Lung (tissue), 12 donors: Measurements from ENCODE around the gene SLC29A3. TPM values are rescaled to one million over a fixed set of nuclear protein-coding genes. Genes with fewer than 3 reads are reported as not detected.
A peak's percentile ranks its signal among the peaks of the same experiment; 100 is the strongest.

Experiments
- ATAC-seq: fragments of 200-7000 bp; cut with Tn5 transposase; one replicate; pipeline ENCODE4 v1.9.1; 2020; ENCODE audit warnings: moderate number of reproducible peaks; ENCODE audit not compliant: insufficient read depth, low FRiP score
- DNase-seq, 3 donors: peaks; one replicate each; pipeline ENCODE4 v3.0.0-alpha.2; 2013 to 2017
- H3K27ac ChIP-seq, 2 donors: one replicate each; pipeline ENCODE4 v1.5.1; 2013; ENCODE audit warnings: mild to moderate bottlenecking in 2 of 2, moderate library complexity in 2 of 2, control low read depth in 1 of 2, inconsistent platforms in 1 of 2, low read depth in 1 of 2, low read length in 1 of 2
- H3K27me3 ChIP-seq, 3 donors: one replicate each; pipeline ENCODE4 v1.5.1; 2013; ENCODE audit warnings: low read length in 2 of 3; ENCODE audit not compliant: control insufficient read depth in 3 of 3, insufficient read depth in 3 of 3
- H3K36me3 ChIP-seq, 4 donors: one replicate each; pipeline ENCODE4 v1.5.1; 2013; ENCODE audit warnings: low read length in 4 of 4, mild to moderate bottlenecking in 1 of 4, moderate library complexity in 1 of 4; ENCODE audit not compliant: control insufficient read depth in 4 of 4, insufficient read depth in 4 of 4
- H3K4me1 ChIP-seq, 5 donors: one replicate each; pipeline ENCODE4 v1.5.1; 2013; ENCODE audit warnings: low read length in 5 of 5, mild to moderate bottlenecking in 2 of 5, moderate library complexity in 1 of 5; ENCODE audit not compliant: control insufficient read depth in 5 of 5, insufficient read depth in 5 of 5
- H3K4me3 ChIP-seq: one replicate; pipeline ENCODE4 v1.5.1; 2013; ENCODE audit warnings: mild to moderate bottlenecking, control low read depth, moderate library complexity
- H3K9ac ChIP-seq, 2 donors: one replicate each; pipeline ENCODE4 v1.5.1; 2013; ENCODE audit warnings: low read length in 2 of 2, control low read depth in 1 of 2; ENCODE audit not compliant: insufficient read depth in 1 of 2
- H3K9me3 ChIP-seq, 4 donors: one replicate each; pipeline ENCODE4 v1.5.1; 2013; ENCODE audit warnings: low read length in 3 of 4, mild to moderate bottlenecking in 1 of 4, moderate library complexity in 1 of 4; ENCODE audit not compliant: control insufficient read depth in 4 of 4, insufficient read depth in 3 of 4
- WGBS, 2 donors: extraction: QIAGEN DNeasy Blood & Tissue Kit; methylation state at CpG; one replicate each; pipeline ENCODE4 v1.1.7; 2013; 5-methylcytosine and 5-hydroxymethylcytosine counted together
- polyA plus RNA-seq, 2 donors: library from polyadenylated mRNA; stranded (reverse); fragments of 200-250 nt; gene quantifications; one replicate each; pipeline ENCODE4 v1.2.1, GENCODE V29; 2013
- total RNA-seq, 2 donors: library from RNA; depleted of rRNA in 1 of 2; stranded (reverse); fragments of >200 nt in 1 of 2; gene quantifications; one replicate each; pipeline ENCODE4 v1.2.1, GENCODE V29; 2014 to 2021
- TF ChIP-seq, protein P1 (sequence below): IDR thresholded peaks from 2 replicates; pipeline ENCODE4 v1.5.1; 2012; ENCODE audit warnings: mild to moderate bottlenecking; ENCODE audit errors: control extremely low read depth, extremely low read depth
- donor health status: control.
- donor health status: control.
- donor health status: Bipolar disorder and iron deficiency.
- donor health status: healthy.
- donor health status: DM: yes; HTN: yes; CAD: no.

SLC29A3 gene
- total and polyA plus RNA-seq, 4 donors = 4.9 to 9.6 (median 5.4) TPM

DNA sequence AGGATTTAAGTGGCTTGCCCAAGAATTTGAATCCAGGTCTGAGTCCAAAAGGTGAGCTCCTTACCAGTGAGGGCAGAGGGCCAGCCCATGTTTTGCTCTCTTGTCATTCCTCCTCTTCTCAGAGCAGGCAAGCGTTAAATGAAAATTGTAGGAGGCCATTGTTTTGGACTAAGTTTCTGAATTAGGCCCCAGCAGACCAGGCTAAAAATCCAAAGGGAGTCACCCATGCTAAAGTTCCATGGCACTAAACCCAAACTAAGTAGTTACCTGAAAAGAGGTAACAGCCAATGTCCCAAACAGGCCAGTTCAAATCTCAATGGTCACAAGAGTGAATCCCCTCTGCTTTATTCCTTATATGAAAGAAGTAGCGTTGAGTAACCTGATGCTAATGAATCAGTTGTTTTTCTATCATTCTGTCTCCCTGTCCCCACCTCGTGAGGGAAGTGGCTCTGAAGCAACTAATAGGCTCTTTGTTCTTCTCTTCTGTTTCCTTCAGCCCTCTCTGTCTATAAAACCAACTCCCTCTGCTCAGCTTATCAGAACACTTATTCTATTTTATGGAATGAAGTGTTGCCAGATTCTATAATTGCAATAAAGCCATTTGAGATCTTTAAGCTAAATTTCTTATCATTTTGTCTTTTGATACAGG, 60.2 kb downstream of the SLC29A3 start:
- no peaks in the 10 kb centered on the region for H3K36me3 ChIP-seq
- no peaks in the 10 kb centered on the region for H3K9me3 ChIP-seq
- no peak overlapping the region for H3K9ac ChIP-seq
- H3K4me1 ChIP-seq = peaks cover 0 to 16% (median 0%) of the 10 kb centered on the region in 5 donors
- TF ChIP-seq, protein P1, sequence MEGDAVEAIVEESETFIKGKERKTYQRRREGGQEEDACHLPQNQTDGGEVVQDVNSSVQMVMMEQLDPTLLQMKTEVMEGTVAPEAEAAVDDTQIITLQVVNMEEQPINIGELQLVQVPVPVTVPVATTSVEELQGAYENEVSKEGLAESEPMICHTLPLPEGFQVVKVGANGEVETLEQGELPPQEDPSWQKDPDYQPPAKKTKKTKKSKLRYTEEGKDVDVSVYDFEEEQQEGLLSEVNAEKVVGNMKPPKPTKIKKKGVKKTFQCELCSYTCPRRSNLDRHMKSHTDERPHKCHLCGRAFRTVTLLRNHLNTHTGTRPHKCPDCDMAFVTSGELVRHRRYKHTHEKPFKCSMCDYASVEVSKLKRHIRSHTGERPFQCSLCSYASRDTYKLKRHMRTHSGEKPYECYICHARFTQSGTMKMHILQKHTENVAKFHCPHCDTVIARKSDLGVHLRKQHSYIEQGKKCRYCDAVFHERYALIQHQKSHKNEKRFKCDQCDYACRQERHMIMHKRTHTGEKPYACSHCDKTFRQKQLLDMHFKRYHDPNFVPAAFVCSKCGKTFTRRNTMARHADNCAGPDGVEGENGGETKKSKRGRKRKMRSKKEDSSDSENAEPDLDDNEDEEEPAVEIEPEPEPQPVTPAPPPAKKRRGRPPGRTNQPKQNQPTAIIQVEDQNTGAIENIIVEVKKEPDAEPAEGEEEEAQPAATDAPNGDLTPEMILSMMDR = no peak
- WGBS, 2 donors = 49 to 63% methylated on average over 3 of the region's 3 CpGs
- no peaks in the 10 kb centered on the region for H3K27me3 ChIP-seq
- DNase-seq = no peak
- peak overlapping the region in 1 of 2 donors; percentile 2 for H3K27ac ChIP-seq
- H3K4me3 ChIP-seq = no peak overlapping the region
- no peak for ATAC-seq

DNA sequence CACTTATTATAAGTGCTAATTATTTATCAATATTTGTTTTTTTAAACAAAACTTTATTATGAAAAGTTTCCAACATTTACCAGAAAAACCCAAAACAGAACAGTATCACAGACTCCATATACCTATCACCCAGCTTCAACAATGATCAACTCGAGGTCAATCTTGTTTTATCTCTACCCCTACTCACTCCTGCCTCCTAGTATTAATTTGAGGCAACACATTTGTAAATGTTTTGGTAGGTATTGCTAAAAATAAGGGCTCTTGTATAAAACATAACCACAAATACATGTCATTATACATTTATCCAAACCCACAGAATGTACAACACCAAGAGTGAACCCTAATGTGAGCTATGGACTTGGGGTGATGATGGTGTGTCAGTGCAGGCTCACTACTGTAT, 61.8 kb downstream of the SLC29A3 start:
- TF ChIP-seq, protein P1 = no peak
- H3K9me3 ChIP-seq = no peaks in the 10 kb centered on the region
- no peak overlapping the region for H3K27ac ChIP-seq
- DNase-seq (no peak), ATAC-seq (no peak)
- H3K4me3 ChIP-seq = no peak overlapping the region
- H3K36me3 ChIP-seq = no peaks in the 10 kb centered on the region
- no peaks in the 10 kb centered on the region for H3K27me3 ChIP-seq
- peaks cover 0 to 14% (median 0%) of the 10 kb centered on the region in 5 donors for H3K4me1 ChIP-seq
- WGBS, 2 donors = 33 to 70% methylated on average over 1 of the region's 1 CpG
- no peak overlapping the region for H3K9ac ChIP-seq

DNA sequence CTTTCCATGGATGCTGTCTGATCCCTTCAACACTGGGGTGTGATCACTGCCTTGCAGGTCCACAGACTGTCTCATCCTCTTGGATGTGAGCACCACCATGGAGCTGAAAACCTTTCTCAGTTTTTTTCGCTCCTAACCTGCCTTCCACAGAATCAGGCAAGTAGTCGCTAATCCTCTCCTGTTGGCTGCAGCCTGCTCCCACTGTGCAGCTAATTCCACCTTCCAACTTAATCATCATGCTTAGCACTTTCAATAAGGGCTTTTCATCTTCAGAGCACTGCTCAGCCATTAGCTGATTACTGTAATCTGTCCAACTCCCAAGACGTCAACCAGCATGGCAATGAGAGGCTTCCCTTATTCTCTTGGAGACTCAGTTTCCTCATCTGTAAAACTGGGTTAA, 62.6 kb downstream of the SLC29A3 start:
- Histone ChIP-seq H3K4me3 (no peak overlapping the region), H3K4me1 (peaks cover 0 to 6% (median 0%) of the 10 kb centered on the region in 5 donors), H3K36me3 (no peaks in the 10 kb centered on the region), H3K9me3 (no peaks in the 10 kb centered on the region), H3K27ac (no peak overlapping the region), H3K9ac (no peak overlapping the region), H3K27me3 (no peaks in the 10 kb centered on the region)
- ATAC-seq = no peak
- DNase-seq = no peak
- 87 to 94% methylated on average over 3 of the region's 3 CpGs for WGBS, 2 donors
- TF ChIP-seq, protein P1 = no peak

DNA sequence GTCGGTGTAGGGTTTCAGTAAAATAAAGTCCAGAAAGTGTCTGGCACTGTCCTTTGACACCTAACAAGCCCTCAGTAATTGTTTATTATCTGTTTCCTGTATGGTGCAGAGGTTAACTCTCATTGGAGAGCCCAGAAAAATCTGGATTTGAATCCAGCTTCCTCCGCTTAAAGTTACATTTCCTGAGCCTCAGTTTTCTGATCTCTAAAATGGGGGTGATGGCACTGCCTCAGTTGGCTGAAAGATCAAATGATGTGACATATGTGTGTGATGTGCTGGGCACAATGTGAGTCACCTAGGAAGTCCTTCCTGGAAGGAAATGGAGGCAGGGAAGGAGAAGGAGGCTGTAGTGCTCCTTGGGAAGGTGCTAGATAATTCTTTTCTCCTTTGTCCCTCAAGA, 63.0 kb downstream of the SLC29A3 start:
- Histone ChIP-seq H3K36me3 (no peaks in the 10 kb centered on the region), H3K4me3 (no peak overlapping the region), H3K9ac (no peak overlapping the region), H3K9me3 (no peaks in the 10 kb centered on the region), H3K27ac (no peak overlapping the region), H3K27me3 (no peaks in the 10 kb centered on the region), H3K4me1 (peaks cover 0 to 2% (median 0%) of the 10 kb centered on the region in 5 donors)
- TF ChIP-seq, protein P1 = no peak
- DNase-seq (no peak), ATAC-seq (no peak)
- 83 to 89% methylated on average over 2 of the region's 2 CpGs for WGBS, 2 donors
